Measurements from ENCODE around the gene HEMGN. TPM values are rescaled to one million over a fixed set of nuclear protein-coding genes. Genes with fewer than 3 reads are reported as not detected.

The HEMGN gene
- total RNA-seq, 1 experiment from 2014 or later, result 0.11 TPM

- CTCF ChIA-PET, result interaction anchor here (1.8 to 3.3 kb wide), 2 partner anchors 11 to 16 kb away, joined by 7 to 12 read pairs; no protein-coding TSS in a partner anchor
- H3K4me1 Mint-ChIP-seq, result no peaks in the 10 kb centered on the region
- TF ChIP-seq NR3C1 (CRISPR knock-in tag; conservative IDR thresholded peaks at IDR 0.05; ENCODE audit: low read depth) (no peak), SOX15 (CRISPR knock-in tag; IDR thresholded peaks at IDR 0.05) (no peak), ZNF396 (CRISPR knock-in tag; IDR thresholded peaks at IDR 0.05; ENCODE audit: borderline replicate concordance) (no peak), ESRRA (CRISPR knock-in tag; IDR thresholded peaks at IDR 0.05; ENCODE audit: borderline replicate concordance) (no peak), STAT6 (CRISPR knock-in tag; conservative IDR thresholded peaks at IDR 0.05; ENCODE audit: low read depth) (no peak), RELA (CRISPR knock-in tag; IDR thresholded peaks at IDR 0.05; ENCODE audit: borderline replicate concordance) (no peak), JAZF1 (CRISPR knock-in tag; IDR thresholded peaks at IDR 0.05) (no peak), TCF7 (CRISPR knock-in tag; IDR thresholded peaks at IDR 0.05; ENCODE audit: low read depth) (no peak), KAT7 (CRISPR knock-in tag; IDR thresholded peaks at IDR 0.05; ENCODE audit: borderline replicate concordance) (no peak)
- H3K9me3 Mint-ChIP-seq, result no peaks in the 10 kb centered on the region
- H3K36me3 Mint-ChIP-seq, result peaks cover 3% of the 10 kb centered on the region; the same call in 1 of the 2 replicates
- ATAC-seq, result no peak
- no peak for DNase-seq (ENCODE audit: low spot score)
- H3K27ac Mint-ChIP-seq, result no peak overlapping the region
- POLR2A ChIA-PET, result no interaction called here
- no peaks in the 10 kb centered on the region for H3K27me3 Mint-ChIP-seq (ENCODE audit: low read depth)
- H3K4me3 Mint-ChIP-seq, result no peak overlapping the region
These were observed 30.9 kb downstream of the HEMGN start for GRCh38 chr9:97907046-97907445.

GRCh38 chr9:97906236-97906831 is 31.6 kb downstream of the HEMGN start:
- no peak overlapping the region for H3K27ac Mint-ChIP-seq

More at GRCh38 chr9:97906236-97906831, 31.6 kb downstream of the HEMGN start:
- TF ChIP-seq CREB1 (CRISPR knock-in tag; IDR thresholded peaks at IDR 0.05) (no peak), CBFB (CRISPR knock-in tag; IDR thresholded peaks at IDR 0.05; ENCODE audit: low read depth) (no peak), RELA (CRISPR knock-in tag; IDR thresholded peaks at IDR 0.05; ENCODE audit: borderline replicate concordance) (no peak), NFYB (CRISPR knock-in tag; conservative IDR thresholded peaks at IDR 0.05; ENCODE audit: low read depth) (no peak), GABPB1 (CRISPR knock-in tag; IDR thresholded peaks at IDR 0.05) (no peak), JAZF1 (CRISPR knock-in tag; IDR thresholded peaks at IDR 0.05) (no peak), ELF4 (CRISPR knock-in tag; IDR thresholded peaks at IDR 0.05; ENCODE audit: low read depth) (no peak), FOXK1 (CRISPR knock-in tag; IDR thresholded peaks at IDR 0.05) (no peak), TCF7 (CRISPR knock-in tag; IDR thresholded peaks at IDR 0.05; ENCODE audit: low read depth) (no peak), USF2 (CRISPR knock-in tag; IDR thresholded peaks at IDR 0.05) (no peak), IRF1 (CRISPR knock-in tag; IDR thresholded peaks at IDR 0.05) (no peak), ZNF416 (CRISPR knock-in tag; IDR thresholded peaks at IDR 0.05) (no peak), ARID4B (CRISPR knock-in tag; IDR thresholded peaks at IDR 0.05; ENCODE audit: borderline replicate concordance) (no peak), ATF1 (CRISPR knock-in tag; IDR thresholded peaks at IDR 0.05) (no peak), E2F5 (CRISPR knock-in tag; IDR thresholded peaks at IDR 0.05) (no peak), SMAD3 (CRISPR knock-in tag; IDR thresholded peaks at IDR 0.05; ENCODE audit: borderline replicate concordance) (no peak)
- ATAC-seq, result no peak
- POLR2A ChIA-PET, result no interaction called here
- CTCF ChIA-PET, result interaction anchor here (0.7 to 3.3 kb wide), 3 partner anchors 11 to 94 kb away, joined by 3 to 12 read pairs (median 7); no protein-coding TSS in a partner anchor
- no peaks in the 10 kb centered on the region for H3K27me3 Mint-ChIP-seq (ENCODE audit: low read depth)
- no peaks in the 10 kb centered on the region for H3K4me1 Mint-ChIP-seq
- H3K36me3 Mint-ChIP-seq, result peaks cover 3% of the 10 kb centered on the region; the same call in 1 of the 2 replicates
- H3K9me3 Mint-ChIP-seq, result no peaks in the 10 kb centered on the region
- no peak overlapping the region for H3K4me3 Mint-ChIP-seq
- DNase-seq (ENCODE audit: low spot score), result no peak
